ENCODE results near the gene PIGU.

- TF ChIP-seq CTCF (IDR thresholded peaks at IDR 0.05) (no peak), POLR2A (IDR thresholded peaks at IDR 0.05) (no peak)
Measured at GRCh38 chr20:34578521-34578920, 98.4 kb downstream of the PIGU start.

All from heart left ventricle (tissue), 13 donors.